ENCODE results near the gene FOXN3. TPM values are rescaled to one million over a fixed set of nuclear protein-coding genes. Genes with fewer than 3 reads are reported as not detected.
A peak's percentile ranks its signal among the peaks of the same experiment; 100 is the strongest.

Gene FOXN3, protein sequence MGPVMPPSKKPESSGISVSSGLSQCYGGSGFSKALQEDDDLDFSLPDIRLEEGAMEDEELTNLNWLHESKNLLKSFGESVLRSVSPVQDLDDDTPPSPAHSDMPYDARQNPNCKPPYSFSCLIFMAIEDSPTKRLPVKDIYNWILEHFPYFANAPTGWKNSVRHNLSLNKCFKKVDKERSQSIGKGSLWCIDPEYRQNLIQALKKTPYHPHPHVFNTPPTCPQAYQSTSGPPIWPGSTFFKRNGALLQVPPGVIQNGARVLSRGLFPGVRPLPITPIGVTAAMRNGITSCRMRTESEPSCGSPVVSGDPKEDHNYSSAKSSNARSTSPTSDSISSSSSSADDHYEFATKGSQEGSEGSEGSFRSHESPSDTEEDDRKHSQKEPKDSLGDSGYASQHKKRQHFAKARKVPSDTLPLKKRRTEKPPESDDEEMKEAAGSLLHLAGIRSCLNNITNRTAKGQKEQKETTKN
- total RNA-seq (100 to 1,000 TPM in 5 of 7 donors, 10 to 100 TPM in 2; 76.4 to 121 (median 105) TPM), polyA plus RNA-seq (10 to 100 TPM in 1 of 3 donors, 1 to 10 TPM in 2; 9.2 to 12.7 (median 9.3) TPM)
- long read RNA-seq, donor 1, partial matches to known transcripts, result 0 of 5 reads
- long read RNA-seq, donor 1, other reads (novel, unspliced or antisense), result 0 of 5 reads
- long read RNA-seq, donor 2, partial matches to known transcripts, result 0 of 3 reads
- long read RNA-seq, donor 2, other reads (novel, unspliced or antisense), result 0 of 3 reads

DNA sequence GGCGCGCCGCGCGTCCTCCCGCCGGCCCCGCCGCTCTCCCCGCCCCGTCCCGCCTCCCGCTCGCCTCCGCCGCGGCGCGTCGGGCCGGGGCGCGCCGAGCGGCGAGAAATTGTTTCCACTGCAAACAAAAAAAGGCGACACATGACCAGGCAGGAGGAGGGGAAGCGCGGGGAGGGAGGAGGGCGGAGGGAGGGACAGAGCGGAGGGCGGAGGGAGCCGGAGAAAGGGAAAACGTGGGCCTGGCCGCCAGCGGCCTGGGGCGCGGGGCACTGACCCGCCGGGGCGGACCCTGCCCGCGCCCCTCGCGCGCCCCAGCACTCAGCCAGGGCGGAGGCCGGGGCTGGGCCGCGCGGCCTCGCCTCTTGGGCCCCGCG is at the start of gene FOXN3:
TSS of gene FOXN3 (minus strand) at position 143 of the 374 bp plus-strand sequence. CDS start 4,757 bp downstream, outside the sequence.
- Histone ChIP-seq H3K9me3 (no peaks in the 10 kb centered on the region), H3K36me3 (peaks cover 0 to 5% (median 0%) of the 10 kb centered on the region in 6 donors), H3K27me3 (replicated peaks in 1 of 7) (no peaks in the 10 kb centered on the region), H3K4me3 (peak within 1 kb of the TSS; percentile 70 to 95 (median 86)), H3K27ac (peak within 1 kb of the TSS; percentile 86 to 96 (median 94)), H3K4me1 (peaks cover 8 to 54% (median 33%) of the 10 kb centered on the region in 6 donors)
- DNase-seq, result peak; percentile 97
- intact Hi-C loops (cut with DNase I; ENCODE audit: low total_unique reads), result loop anchor here (10.0 kb wide), 1 partner anchor 242 kb away; no protein-coding TSS in a partner anchor
- TF ChIP-seq POLR2A (IDR thresholded peaks at IDR 0.05) (peak in 1 of 3 donors; percentile 26), POLR2AphosphoS5 (IDR thresholded peaks at IDR 0.05) (peak; percentile 68 to 82 (median 80))
- TF ChIP-seq, protein P1, sequence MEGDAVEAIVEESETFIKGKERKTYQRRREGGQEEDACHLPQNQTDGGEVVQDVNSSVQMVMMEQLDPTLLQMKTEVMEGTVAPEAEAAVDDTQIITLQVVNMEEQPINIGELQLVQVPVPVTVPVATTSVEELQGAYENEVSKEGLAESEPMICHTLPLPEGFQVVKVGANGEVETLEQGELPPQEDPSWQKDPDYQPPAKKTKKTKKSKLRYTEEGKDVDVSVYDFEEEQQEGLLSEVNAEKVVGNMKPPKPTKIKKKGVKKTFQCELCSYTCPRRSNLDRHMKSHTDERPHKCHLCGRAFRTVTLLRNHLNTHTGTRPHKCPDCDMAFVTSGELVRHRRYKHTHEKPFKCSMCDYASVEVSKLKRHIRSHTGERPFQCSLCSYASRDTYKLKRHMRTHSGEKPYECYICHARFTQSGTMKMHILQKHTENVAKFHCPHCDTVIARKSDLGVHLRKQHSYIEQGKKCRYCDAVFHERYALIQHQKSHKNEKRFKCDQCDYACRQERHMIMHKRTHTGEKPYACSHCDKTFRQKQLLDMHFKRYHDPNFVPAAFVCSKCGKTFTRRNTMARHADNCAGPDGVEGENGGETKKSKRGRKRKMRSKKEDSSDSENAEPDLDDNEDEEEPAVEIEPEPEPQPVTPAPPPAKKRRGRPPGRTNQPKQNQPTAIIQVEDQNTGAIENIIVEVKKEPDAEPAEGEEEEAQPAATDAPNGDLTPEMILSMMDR (IDR thresholded peaks at IDR 0.05 in 8 of 11, conservative IDR thresholded peaks at IDR 0.05 in 3 of 11), result peak in 1 of 11 experiments; percentile 11
- 0 to 1% (median 1%) methylated on average over 27 to 53 of the region's 54 CpGs for WGBS, 5 donors

DNA sequence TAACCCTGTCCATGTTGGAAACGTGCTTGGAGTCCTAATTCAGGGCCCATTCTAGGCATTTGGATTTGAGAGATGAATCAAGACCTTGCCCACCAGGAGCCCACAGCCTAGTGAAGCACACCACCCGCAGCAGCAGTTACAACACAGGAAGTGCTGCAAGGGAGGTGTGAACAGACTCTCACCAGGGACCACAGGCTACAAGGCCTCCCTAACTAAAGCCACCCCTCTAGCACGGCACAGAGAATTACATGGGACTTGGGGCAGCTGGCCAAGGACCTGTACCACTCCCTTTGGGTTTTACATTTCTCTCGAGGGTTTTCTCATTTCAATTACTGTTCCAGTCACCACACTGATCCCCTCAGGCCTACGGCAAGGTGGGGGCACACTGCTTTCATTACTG is 49.5 kb upstream of the FOXN3 start:
- peaks cover 5 to 85% (median 41%) of the 10 kb centered on the region in 6 donors for H3K4me1 ChIP-seq
- peak overlapping the region in 7 of 8 donors; percentile 2 to 65 (median 57) for H3K27ac ChIP-seq
- H3K4me3 ChIP-seq, result peak overlapping the region in 1 of 8 donors; percentile 18
- intact Hi-C loops (cut with DNase I; ENCODE audit: low total_unique reads), result no loop called here
- no peaks in the 10 kb centered on the region for H3K27me3 ChIP-seq (replicated peaks in 1 of 7)
- peaks cover 0 to 6% (median 0%) of the 10 kb centered on the region in 8 donors for H3K9me3 ChIP-seq
- TF ChIP-seq POLR2AphosphoS5 (IDR thresholded peaks at IDR 0.05), result peak in 2 of 3 donors; percentile 24 to 55
- TF ChIP-seq, protein P1 (IDR thresholded peaks at IDR 0.05 in 8 of 11, conservative IDR thresholded peaks at IDR 0.05 in 3 of 11), result no peak
- DNase-seq, result peak; percentile 84
- 37 to 62% (median 45%) methylated on average over 5 of the region's 5 CpGs for WGBS, 5 donors
- H3K36me3 ChIP-seq, result peaks cover 0 to 8% (median 0%) of the 10 kb centered on the region in 6 donors

DNA sequence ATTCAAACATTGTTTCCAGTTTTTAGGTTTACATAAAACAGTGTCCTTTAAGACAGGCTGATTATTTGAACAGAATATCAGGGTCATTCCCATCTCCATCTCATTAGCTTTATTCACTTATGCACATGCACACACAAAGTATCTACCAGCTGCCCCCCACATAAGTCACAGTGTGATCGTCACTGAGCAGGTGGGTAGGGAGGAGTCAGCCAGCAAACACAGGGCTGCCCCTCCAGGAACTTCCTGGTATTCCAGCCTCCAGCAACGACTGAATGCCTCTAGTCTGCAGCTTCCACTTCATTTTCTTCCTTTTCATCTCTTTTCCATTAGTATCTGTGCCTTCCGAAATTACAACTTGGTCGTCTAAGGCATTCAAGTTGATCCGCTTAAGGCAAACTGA is 48.8 kb upstream of the FOXN3 start:
- Histone ChIP-seq H3K27ac (peak overlapping the region in 4 of 8 donors; percentile 2 to 65 (median 59)), H3K36me3 (peaks cover 0 to 6% (median 0%) of the 10 kb centered on the region in 6 donors), H3K27me3 (replicated peaks in 1 of 7) (no peaks in the 10 kb centered on the region), H3K9me3 (peaks cover 0 to 6% (median 0%) of the 10 kb centered on the region in 8 donors), H3K4me3 (no peak overlapping the region), H3K4me1 (peaks cover 5 to 85% (median 41%) of the 10 kb centered on the region in 6 donors)
- WGBS, 5 donors, result 65 to 79% (median 70%) methylated on average over 5 of the region's 5 CpGs
- intact Hi-C loops (cut with DNase I; ENCODE audit: low total_unique reads), result no loop called here
- TF ChIP-seq, protein P1 (IDR thresholded peaks at IDR 0.05 in 8 of 11, conservative IDR thresholded peaks at IDR 0.05 in 3 of 11), result no peak
- TF ChIP-seq POLR2AphosphoS5 (IDR thresholded peaks at IDR 0.05), result no peak
- TF ChIP-seq POLR2A (IDR thresholded peaks at IDR 0.05), result no peak
- DNase-seq, result no peak
